HepG2 (cell line): ENCODE data around the gene NFATC4. TPM values are rescaled to one million over a fixed set of nuclear protein-coding genes. Genes with fewer than 3 reads are reported as not detected.

Experiments used
- ARNTL ChIP-seq: sonication (generic); formaldehyde crosslinking; IDR thresholded peaks from 2 replicates; pipeline ENCODE4 v1.4.0; 2020; ENCODE audit warnings: mild to moderate bottlenecking, missing genetic modification reagents
- BCL3 ChIP-seq: sonication (generic); formaldehyde crosslinking; IDR thresholded peaks from 2 replicates; pipeline ENCODE4 v1.5.1; 2020; ENCODE audit warnings: mild to moderate bottlenecking, missing genetic modification reagents, moderate library complexity
- BORCS8-MEF2B ChIP-seq: sonication (generic); formaldehyde crosslinking; IDR thresholded peaks from 2 replicates; pipeline ENCODE4 v1.8.0; 2022; ENCODE audit warnings: mild to moderate bottlenecking, missing genetic modification reagents
- PCBP1 ChIP-seq: fragments of 200-400 bp; formaldehyde crosslinking; IDR thresholded peaks from 2 replicates; pipeline ENCODE4 v1.6.1; 2017; ENCODE audit warnings: mild to moderate bottlenecking, low read depth, low read length, borderline replicate concordance
- SALL1 ChIP-seq: sonication (generic); formaldehyde crosslinking; IDR thresholded peaks from 2 replicates; pipeline ENCODE4 v1.8.0; 2022; ENCODE audit warnings: mild to moderate bottlenecking, missing genetic modification reagents
- SRSF9 ChIP-seq: fragments of 200-400 bp; formaldehyde crosslinking; IDR thresholded peaks from 2 replicates; pipeline ENCODE4 v1.6.1; 2018; ENCODE audit warnings: borderline replicate concordance, mild to moderate bottlenecking, low read depth, low read length; ENCODE audit not compliant: insufficient read depth, poor library complexity, severe bottlenecking
- ZFP91 ChIP-seq: sonication (generic); formaldehyde crosslinking; IDR thresholded peaks from 2 replicates; pipeline ENCODE4 v1.9.0; 2022; ENCODE audit warnings: missing genetic modification reagents, mild to moderate bottlenecking, borderline replicate concordance
- ZNF362 ChIP-seq: sonication (generic); formaldehyde crosslinking; IDR thresholded peaks from 2 replicates; pipeline ENCODE4 v1.4.0; 2020; ENCODE audit warnings: missing genetic modification reagents, mild to moderate bottlenecking, borderline replicate concordance
- ZNF839 ChIP-seq: sonication (generic); formaldehyde crosslinking; IDR thresholded peaks from 2 replicates; pipeline ENCODE4 v1.4.0; 2020; ENCODE audit warnings: missing genetic modification reagents, mild to moderate bottlenecking, borderline replicate concordance
- polyA plus RNA-seq, 8 experiments: library from polyadenylated mRNA; depleted of rRNA in 3 of 8; stranded (reverse) in 7 of 8; unstranded in 1 of 8; fragments of >200 nt; fragmentation: Illumina TruSeq in 4 of 8; extraction: Trizol in 4 of 8; gene quantifications; 2 replicates each; pipeline versions ENCODE4 v1.2.1 to v1.2.3, GENCODE V29; 2011 to 2016; ENCODE audit warnings: low read depth in 4 of 8, missing spikeins in 1 of 8, mixed read lengths in 1 of 8; ENCODE audit not compliant: insufficient read depth in 1 of 8
- total RNA-seq, 5 experiments: library from RNA; depleted of rRNA; stranded (reverse); fragments of >200 nt; fragmentation: Illumina TruSeq; extraction: Trizol; gene quantifications; 2 replicates each; pipeline ENCODE4 v1.2.3, GENCODE V29; 2016; ENCODE audit warnings: low read depth in 1 of 5
- TF ChIP-seq, protein P1 (sequence below): sonication (generic); formaldehyde crosslinking; IDR thresholded peaks from 2 replicates; pipeline ENCODE4 v1.5.0; 2020; ENCODE audit warnings: mild to moderate bottlenecking, missing genetic modification reagents
- TF ChIP-seq, protein P2 (sequence below): sonication (generic); formaldehyde crosslinking; IDR thresholded peaks from 2 replicates; pipeline ENCODE4 v1.4.0; 2020; ENCODE audit warnings: missing genetic modification reagents, borderline replicate concordance
- TF ChIP-seq, protein P3 (sequence below): sonication (generic); formaldehyde crosslinking; IDR thresholded peaks from 2 replicates; pipeline ENCODE4 v1.8.0; 2022; ENCODE audit warnings: low read depth, missing genetic modification reagents
- TF ChIP-seq, protein P4 (sequence below): sonication (generic); formaldehyde crosslinking; IDR thresholded peaks from 2 replicates; pipeline ENCODE4; 2020; ENCODE audit warnings: missing genetic modification reagents, mild to moderate bottlenecking, borderline replicate concordance

The NFATC4 gene
- total and polyA plus RNA-seq, 2 of the 13 experiments (the other 11 are each of a cell fraction or from before 2014, with no cell fraction given): 0.04 to 0.15 TPM

DNA sequence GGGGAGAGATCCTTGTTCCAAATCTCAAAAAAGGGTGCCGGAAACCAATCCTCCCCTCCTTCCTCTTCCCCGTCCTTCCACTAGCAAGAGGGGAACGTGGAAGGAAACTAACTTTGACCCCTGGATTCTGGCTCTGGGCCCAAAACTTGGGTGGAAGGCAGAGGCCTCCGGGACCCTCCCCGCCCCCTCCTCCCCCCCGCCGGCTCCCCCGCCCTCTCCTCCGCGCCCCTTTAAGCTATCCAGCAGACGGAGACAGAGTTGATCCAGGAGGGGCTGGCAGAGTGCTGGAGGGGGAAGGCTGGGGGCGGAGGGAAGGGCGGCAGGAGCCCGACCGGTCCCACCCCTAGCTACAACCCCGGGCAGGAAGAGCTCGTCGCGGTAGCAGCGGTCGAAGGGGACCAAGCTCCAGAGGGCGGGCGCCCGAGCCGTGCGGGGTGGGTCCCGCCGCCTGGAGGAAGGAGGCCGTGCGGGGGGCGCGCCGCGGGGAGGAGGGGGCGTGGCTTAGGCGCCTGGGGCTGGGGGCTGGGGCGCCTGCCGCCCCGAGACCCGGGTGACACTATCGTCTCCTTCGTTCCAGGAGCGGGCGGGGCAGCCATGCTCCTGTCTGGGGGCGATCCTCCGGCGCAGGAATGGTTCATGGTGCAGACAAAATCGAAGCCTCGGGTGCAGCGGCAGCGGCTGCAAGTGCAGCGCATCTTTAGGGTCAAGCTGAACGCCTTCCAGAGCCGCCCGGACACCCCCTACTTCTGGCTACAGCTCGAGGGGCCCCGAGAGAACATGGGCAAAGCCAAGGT lies 30.9 kb downstream of the NFATC4 start, which contains the start of gene NYNRIN (continued):
- TF ChIP-seq, protein P1, sequence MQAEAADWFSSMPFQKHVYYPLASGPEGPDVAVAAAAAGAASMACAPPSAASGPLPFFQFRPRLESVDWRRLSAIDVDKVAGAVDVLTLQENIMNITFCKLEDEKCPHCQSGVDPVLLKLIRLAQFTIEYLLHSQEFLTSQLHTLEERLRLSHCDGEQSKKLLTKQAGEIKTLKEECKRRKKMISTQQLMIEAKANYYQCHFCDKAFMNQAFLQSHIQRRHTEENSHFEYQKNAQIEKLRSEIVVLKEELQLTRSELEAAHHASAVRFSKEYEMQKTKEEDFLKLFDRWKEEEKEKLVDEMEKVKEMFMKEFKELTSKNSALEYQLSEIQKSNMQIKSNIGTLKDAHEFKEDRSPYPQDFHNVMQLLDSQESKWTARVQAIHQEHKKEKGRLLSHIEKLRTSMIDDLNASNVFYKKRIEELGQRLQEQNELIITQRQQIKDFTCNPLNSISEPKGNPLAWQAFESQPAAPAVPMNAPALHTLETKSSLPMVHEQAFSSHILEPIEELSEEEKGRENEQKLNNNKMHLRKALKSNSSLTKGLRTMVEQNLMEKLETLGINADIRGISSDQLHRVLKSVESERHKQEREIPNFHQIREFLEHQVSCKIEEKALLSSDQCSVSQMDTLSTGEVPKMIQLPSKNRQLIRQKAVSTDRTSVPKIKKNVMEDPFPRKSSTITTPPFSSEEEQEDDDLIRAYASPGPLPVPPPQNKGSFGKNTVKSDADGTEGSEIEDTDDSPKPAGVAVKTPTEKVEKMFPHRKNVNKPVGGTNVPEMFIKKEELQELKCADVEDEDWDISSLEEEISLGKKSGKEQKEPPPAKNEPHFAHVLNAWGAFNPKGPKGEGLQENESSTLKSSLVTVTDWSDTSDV: 0 out of 2 replicates have a peak, but pooled peaks have one; percentile 47
- TF ChIP-seq SRSF9: no peak
- TF ChIP-seq, protein P2, sequence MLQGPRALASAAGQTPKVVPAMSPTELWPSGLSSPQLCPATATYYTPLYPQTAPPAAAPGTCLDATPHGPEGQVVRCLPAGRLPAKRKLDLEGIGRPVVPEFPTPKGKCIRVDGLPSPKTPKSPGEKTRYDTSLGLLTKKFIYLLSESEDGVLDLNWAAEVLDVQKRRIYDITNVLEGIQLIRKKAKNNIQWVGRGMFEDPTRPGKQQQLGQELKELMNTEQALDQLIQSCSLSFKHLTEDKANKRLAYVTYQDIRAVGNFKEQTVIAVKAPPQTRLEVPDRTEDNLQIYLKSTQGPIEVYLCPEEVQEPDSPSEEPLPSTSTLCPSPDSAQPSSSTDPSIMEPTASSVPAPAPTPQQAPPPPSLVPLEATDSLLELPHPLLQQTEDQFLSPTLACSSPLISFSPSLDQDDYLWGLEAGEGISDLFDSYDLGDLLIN (CRISPR knock-in tag): no peak
- TF ChIP-seq ARNTL (CRISPR knock-in tag): 0 out of 2 replicates have a peak, but pooled peaks have one; percentile 1
- TF ChIP-seq, protein P3, sequence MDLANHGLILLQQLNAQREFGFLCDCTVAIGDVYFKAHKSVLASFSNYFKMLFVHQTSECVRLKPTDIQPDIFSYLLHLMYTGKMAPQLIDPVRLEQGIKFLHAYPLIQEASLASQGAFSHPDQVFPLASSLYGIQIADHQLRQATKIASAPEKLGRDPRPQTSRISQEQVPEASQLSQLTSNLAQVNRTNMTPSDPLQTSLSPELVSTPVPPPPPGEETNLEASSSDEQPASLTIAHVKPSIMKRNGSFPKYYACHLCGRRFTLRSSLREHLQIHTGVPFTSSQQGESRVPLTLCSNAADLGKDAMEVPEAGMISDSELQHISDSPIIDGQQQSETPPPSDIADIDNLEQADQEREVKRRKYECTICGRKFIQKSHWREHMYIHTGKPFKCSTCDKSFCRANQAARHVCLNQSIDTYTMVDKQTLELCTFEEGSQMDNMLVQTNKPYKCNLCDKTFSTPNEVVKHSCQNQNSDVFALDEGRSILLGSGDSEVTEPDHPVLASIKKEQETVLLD (CRISPR knock-in tag): no peak
- TF ChIP-seq BCL3 (CRISPR knock-in tag): peak; percentile 63; the same call in 1 of the 2 replicates
- peak; percentile 95; the same call in 1 of the 2 replicates for TF ChIP-seq ZNF839
- TF ChIP-seq BORCS8-MEF2B: 0 out of 2 replicates have a peak, but pooled peaks have one; percentile 37
- TF ChIP-seq SALL1 (CRISPR knock-in tag): peak; percentile 40
- TF ChIP-seq PCBP1: peak; percentile 87
- TF ChIP-seq, protein P4, sequence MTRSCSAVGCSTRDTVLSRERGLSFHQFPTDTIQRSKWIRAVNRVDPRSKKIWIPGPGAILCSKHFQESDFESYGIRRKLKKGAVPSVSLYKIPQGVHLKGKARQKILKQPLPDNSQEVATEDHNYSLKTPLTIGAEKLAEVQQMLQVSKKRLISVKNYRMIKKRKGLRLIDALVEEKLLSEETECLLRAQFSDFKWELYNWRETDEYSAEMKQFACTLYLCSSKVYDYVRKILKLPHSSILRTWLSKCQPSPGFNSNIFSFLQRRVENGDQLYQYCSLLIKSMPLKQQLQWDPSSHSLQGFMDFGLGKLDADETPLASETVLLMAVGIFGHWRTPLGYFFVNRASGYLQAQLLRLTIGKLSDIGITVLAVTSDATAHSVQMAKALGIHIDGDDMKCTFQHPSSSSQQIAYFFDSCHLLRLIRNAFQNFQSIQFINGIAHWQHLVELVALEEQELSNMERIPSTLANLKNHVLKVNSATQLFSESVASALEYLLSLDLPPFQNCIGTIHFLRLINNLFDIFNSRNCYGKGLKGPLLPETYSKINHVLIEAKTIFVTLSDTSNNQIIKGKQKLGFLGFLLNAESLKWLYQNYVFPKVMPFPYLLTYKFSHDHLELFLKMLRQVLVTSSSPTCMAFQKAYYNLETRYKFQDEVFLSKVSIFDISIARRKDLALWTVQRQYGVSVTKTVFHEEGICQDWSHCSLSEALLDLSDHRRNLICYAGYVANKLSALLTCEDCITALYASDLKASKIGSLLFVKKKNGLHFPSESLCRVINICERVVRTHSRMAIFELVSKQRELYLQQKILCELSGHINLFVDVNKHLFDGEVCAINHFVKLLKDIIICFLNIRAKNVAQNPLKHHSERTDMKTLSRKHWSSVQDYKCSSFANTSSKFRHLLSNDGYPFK (CRISPR knock-in tag): 0 out of 2 replicates have a peak, but pooled peaks have one; percentile 19
- TF ChIP-seq ZFP91: 0 out of 2 replicates have a peak, but pooled peaks have one; percentile 66
- no peak for TF ChIP-seq ZNF362 (CRISPR knock-in tag)
